Placental epithelial cell (primary cell): ENCODE measurements around the gene LACRT. TPM values are rescaled to one million over a fixed set of nuclear protein-coding genes. Genes with fewer than 3 reads are reported as not detected.

Experiments
- total RNA-seq: library from RNA; depleted of rRNA; stranded (reverse); fragments of >200 nt; gene quantifications from 2 replicates; pipeline ENCODE4 v1.2.3, GENCODE V29; 2012

LACRT gene, protein sequence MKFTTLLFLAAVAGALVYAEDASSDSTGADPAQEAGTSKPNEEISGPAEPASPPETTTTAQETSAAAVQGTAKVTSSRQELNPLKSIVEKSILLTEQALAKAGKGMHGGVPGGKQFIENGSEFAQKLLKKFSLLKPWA
- total RNA-seq, result not detected in 2 replicates

DNA sequence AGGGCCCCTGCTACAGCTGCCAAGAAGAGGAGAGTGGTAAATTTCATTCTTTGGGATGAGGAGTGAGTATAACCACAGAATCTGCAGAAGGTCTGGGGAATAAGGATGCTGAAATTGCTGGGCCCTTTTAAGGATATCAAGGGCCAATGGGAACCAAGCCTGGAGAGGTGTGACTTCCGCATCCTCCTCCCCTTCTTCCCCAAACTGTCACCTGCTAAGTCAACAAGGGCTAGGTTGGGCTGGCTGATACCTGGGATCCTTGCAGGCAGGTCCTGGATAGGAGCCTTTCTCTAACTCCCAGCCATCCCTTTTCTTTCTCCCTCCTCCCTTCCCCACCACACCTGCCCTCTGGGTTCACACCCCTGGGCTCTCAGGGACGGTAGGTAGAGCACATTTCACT is at the start of gene LACRT:
Gene LACRT (minus strand): TSS at position 101 of the 400 bp plus-strand sequence. CDS start 54 bp downstream, at position 47.

DNA sequence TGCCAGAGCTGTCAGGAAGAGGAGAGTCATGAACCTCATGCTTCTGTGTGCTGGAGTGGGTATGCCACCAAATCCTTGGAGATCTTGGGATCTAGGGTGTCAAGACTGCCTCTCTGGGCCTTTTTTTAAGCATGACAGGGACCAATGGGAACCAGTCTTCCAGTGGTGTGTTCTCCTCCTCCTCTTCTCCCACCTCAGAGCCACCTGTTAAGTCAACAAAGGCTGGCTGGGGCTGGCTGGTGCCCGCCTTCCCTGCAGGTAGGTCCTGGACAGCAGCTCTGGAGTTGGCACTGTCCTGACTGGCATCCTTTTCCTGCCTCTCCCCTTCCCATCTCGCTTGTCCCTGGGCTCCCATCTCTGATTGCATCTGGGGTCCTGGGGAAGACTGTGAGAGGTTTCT is 13.6 kb upstream of the LACRT start, which contains the start of gene DCD:
Gene DCD (minus strand): TSS at position 101 of the 400 bp plus-strand sequence. CDS start 62 bp downstream, at position 39.

DNA sequence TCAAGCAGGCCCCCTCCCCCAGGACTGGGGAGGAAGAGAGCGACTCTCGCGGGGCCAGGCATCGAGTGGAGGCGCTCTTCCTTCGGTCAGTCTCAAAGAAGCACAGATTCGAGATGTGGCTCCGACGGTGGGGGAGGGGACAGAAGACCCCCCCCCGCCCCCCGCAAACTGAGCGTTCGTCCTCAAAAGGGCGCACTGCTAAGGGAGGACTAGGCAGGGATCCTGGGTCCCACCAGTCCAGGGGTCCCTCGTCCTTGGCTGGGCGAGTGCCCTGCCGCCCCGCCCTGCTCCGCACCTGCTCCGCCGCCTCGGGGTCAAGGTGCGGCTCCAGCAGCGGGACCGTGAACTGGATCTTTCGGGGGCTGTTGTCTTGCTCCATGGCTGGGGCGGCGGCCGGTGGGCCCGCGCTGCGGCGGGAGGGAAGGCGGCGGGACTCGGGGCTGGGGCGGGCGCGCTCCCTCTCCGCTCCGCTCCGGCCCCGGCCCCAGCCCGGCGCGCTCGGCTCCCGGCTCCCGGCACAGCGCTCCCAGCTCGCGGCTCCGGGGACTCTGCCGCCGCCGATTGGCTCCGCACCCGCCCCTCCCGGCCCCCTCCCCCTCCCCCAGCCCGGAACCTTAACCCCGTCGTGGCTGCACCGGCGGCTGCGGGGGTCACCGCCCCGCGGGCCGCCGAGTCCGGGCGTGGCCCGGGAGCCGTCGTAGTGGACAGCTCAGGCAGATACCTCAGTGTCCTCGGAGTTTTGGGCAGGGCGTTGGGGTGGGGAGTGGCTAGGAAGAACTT is 46.4 kb downstream of the LACRT start, which contains the start of gene PPP1R1A:
Gene PPP1R1A (minus strand): TSS at position 550 of the 780 bp plus-strand sequence. CDS start 171 bp downstream, at position 379.

Other genes with a start within 250 kb of the LACRT start
- 68.7 and 180 TPM in 2 replicates for gene ITGA5, start 215.6 kb downstream of the LACRT start, total RNA-seq
- 0.76 TPM in 1 of 2 replicates, not detected in the other for gene GTSF1, start 161.3 kb downstream of the LACRT start, total RNA-seq
- gene NCKAP1L, start 137.1 kb downstream of the LACRT start, total RNA-seq, result under 0.01 TPM in 1 of 2 replicates, not detected in the other
- gene PDE1B, start 85.3 kb downstream of the LACRT start, total RNA-seq, result not detected in 2 replicates
- not detected in 2 replicates for gene PPP1R1A, start 46.2 kb downstream of the LACRT start, total RNA-seq
- not detected in 2 replicates for gene DCD, start 13.5 kb upstream of the LACRT start, total RNA-seq
- gene MUCL1, start 219.6 kb upstream of the LACRT start, total RNA-seq, result not detected in 2 replicates